ENCODE results near the gene TMEM140.
"Not testable (repeated sequence)": the region's sequence is repeated elsewhere in the genome, so short reads cannot be mapped to it uniquely, and the experiment has no call there.

The TMEM140 gene

DNA sequence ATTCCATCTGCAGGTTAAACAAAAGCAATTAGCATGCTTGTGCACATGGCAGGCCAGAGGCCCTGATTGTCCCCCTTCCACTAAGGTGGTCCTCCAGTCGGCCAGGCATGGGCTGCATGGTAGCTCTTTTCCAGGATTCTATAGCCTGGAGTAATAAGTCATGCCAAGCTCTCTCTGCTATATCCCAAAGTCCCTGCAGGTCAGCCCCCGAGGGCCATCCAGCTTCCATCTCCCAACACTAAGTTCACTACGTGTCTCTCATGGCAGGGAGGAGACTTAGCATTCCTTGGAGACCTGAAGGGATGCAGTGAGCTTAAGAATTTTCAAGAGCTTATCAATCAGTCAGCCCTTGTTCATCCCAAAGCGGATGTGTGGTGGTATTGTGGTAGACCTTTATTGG is 26.0 kb downstream of the TMEM140 start:
- DNase-seq (ENCODE audit: low read depth in 2 of 2), result not testable (repeated sequence)

DNA sequence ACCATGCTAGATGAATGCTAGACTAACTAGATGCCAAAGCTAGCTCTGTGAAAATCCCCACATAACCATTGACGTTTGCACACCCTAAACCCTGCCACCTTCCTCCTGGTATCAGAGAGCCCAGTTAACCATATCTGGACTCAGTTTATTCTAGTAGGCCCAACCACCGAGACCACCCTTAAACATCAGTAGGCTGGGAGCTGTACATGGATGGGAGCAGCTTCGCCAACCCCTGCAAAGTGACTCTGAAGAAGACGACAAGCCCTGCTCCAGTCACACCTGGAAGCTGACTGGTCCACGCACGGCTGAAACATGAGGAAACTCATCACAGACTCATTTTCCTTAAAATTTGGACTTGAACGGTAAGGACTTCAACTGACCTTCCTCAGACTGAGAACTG is 27.1 kb downstream of the TMEM140 start:
- no peak for DNase-seq (ENCODE audit: low read depth in 2 of 2)

DNA sequence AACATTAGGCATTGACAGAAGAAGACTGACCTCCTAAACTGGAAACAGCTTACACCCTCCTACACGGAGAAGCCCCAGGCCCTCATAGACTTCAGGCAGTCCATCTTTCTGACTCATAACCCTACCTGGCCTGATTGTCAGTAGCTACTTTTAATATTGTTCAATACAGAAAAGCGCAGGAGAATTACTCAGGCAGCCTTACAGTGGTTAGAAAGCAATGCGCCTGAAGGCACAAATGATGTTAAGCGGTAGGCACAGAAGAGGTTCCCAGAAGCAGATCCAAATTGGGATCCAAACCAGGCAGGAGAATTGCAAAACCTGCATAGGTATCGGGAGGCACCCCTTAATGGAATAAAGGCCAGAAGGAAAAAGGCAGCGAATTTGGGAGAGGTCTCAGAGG is 28.1 kb downstream of the TMEM140 start:
- DNase-seq (ENCODE audit: low read depth in 2 of 2), result no peak

DNA sequence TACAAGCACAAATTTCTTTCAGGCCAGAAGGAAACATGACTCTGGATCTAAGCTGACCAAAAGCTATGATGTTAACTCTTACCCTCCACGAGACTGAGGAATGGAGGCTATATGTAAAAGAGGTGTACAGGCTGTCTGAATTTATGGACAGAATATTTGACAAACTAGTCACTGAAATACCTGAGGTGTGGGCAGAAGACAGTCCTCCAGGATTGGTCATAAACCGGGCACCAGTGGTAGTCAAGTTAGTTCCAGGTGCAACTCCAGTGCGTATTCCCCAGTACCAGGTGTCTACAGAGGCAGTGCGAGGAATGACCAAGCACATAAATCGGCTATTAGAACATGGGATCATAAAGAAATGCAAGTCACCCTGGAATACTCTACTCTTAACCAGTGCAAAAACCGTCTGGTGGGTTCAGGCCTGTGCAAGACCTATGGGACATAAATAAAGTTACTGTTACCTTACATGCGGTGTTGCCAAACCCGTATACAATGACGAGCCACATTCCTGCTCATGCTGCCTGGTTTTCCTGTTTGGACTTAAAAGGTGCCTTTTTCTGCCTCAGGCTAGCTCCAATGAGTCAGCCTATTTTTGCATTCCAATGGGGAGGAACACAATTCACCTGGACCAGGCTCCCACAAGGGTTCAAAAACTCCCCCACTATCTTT is 29.3 kb downstream of the TMEM140 start:
- no peak for DNase-seq (ENCODE audit: low read depth in 2 of 2)

DNA sequence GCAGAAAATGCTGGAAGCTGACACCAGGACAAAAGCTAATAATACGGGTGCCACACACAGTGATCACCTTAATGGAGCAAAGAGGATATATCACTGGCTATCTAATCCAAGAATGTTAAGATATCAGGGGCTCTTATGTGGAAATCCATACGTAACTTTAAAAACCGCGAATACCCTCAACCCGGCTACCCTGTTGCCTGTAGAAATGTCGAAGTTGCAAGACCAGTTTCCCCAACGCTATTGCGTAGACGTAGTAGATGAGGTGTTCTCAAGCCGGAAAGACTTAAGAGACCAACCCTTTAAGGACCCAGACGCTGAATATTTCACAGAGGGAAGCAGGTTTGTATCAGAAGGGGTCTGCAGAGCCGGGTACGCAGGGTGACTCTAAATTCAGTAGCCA is 30.5 kb downstream of the TMEM140 start:
- DNase-seq (ENCODE audit: low read depth in 2 of 2), result no peak

DNA sequence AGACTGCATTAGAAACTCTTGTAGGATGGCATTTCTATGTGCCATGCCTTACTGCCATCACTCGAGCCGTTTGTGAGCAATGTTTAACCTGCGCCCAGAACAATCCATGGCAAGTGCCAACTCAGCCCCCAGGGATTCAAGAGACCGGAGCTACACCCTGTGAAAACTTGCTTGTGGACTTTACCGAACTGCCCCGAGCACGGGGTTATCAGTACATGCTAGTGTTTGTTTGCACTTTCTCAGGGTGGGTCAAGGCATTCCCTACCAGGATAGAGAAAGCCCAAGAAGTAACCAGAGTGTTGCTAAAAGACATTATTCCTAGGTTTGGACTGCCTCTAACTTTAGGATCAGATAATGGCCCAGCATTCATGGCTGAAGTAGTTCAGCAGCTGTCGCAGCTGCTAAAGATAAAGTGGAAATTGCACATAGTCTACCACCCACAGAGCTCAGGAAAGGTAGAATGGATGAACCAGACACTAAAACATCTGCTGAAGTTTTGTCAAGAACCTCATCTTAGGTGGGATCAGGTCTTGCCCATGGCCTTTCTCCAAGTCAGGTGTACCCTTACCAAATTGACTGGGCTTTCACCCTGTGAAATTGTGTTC is 31.6 kb downstream of the TMEM140 start:
- DNase-seq (ENCODE audit: low read depth in 2 of 2), result no peak

DNA sequence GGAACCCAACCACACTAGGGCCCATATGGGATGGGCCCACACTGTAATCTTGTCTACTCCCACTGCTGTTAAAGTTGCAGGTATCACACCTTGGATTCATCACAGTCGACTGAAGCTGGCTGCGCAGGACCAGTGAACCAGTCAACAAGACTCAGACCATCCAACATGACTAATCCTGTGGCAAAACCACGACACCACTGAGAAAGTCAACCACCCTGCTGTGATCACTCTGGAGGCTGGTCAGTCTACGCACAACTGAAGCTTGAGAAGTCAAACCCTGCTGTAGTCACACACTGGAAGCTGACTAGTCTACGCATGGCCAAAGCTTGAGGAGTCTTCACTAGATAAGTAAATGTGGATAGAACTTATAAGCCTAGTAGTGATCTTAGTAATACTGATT is 32.2 kb downstream of the TMEM140 start:
- no peak for DNase-seq (ENCODE audit: low read depth in 2 of 2)

DNA sequence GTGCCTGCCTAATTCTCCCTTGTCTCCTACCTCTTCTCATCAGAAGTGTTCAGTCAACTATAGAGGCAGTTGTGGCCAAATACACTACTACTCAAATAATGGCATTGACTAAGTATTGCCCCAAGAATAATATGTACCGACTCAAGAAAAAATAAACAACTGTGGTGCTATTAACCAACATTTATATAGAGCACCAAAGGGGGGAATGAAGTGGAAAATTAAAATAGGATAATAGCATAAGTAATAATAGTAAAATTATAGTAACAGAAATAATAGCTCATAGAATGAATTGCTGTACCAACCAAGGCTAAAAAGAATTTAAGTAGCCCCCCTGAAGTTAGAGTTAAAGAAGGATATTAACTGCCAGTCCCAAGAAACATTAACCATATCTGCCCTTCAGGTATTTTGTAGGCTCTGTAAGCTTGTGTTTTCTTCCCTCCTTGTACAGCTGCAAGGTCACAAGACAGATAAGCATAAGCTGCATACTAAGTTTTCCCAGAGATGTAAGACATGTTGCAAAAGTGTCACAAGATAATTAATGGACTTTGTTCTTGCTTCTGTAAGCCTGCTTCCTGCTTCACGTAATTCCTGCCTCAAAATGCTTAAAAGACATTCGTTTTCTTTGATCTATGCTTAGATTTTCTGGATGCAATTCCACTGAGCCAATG is 33.5 kb downstream of the TMEM140 start:
- DNase-seq (ENCODE audit: low read depth in 2 of 2), result no peak

DNA sequence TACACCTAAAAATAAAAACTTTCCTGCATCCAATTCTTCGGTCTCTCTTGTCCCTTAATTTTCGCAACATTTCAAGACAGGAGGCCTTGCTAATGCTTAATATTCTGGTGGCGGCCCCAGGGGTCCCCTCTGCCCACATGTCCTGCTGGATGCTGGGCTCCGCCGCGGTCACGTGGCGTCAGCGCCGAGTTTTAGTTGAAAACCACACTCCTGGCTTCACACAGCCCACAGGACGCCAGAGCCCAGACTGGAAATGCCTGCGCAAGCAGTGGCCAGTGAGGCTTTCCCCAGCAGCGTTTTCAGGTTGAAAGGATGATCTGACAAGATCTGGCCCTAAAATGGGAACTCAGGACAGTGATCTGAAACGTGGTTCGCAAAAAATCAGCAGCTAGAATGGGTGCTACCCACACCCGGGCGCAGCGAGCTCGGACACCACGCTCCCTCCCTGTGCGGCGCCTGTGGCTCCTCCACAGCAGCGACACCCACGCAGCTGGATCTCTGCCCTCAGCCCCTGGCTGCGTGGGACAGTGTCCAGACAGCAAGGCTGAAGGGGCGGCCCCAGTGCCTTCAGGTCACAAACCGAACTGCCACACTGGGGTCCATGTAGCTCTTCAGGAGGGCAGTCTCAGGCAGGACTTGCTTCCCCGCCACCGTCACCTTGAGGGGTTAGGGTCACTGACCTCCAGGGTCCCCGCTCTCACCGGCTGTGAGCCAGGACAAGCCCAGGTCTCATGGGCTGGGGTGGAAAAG is 34.2 kb downstream of the TMEM140 start:
- DNase-seq (ENCODE audit: low read depth in 2 of 2), result no peak

DNA sequence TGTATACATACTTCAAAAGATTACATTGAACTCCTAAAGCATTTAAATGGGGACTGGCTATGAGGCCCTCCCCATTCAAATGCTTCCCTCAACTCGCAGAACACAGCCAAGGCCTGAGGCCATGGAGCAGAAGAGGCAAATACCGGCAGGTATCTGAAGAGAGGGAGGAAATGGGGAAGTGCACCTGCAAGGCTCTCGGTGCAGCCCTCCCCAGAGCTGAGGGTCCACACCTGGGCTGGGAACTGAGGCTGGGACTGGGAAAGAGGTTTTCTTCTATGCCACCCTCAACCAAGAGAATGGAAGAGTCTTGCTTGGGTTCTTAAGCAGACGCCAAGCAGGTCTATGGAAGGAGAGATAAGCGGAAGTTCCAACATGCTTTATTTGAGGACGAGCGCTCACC is 35.6 kb downstream of the TMEM140 start:
- no peak for DNase-seq (ENCODE audit: low read depth in 2 of 2)

DNA sequence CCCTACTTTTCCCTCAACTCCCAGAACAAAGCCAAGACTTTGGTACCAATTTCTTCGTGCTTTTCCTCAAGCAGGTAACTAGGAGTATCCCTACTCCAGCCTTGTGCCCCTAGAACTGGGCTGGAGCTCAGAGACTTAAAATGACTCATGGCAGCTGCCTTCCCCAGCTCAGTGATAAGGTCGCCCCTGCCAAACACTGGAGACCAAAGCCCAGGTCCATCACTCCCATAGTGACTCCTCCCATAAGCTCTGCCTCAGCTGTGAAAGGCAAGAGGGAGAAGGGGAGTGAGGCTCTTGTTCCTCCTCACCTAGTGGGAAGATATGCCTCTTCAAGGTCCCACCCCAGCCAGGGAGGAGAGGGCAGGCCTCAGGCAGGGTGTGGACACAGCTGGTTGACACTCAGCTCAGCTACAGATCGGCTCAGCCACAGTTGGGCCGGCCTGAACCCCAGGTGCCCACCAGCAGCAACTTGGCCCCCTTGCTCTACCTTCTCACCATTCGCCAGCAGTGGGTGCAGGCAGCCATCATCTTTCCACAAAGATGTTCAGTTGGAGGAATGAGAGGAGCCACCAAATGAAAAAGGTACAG is 36.5 kb downstream of the TMEM140 start:
- no peak for DNase-seq (ENCODE audit: low read depth in 2 of 2)

DNA sequence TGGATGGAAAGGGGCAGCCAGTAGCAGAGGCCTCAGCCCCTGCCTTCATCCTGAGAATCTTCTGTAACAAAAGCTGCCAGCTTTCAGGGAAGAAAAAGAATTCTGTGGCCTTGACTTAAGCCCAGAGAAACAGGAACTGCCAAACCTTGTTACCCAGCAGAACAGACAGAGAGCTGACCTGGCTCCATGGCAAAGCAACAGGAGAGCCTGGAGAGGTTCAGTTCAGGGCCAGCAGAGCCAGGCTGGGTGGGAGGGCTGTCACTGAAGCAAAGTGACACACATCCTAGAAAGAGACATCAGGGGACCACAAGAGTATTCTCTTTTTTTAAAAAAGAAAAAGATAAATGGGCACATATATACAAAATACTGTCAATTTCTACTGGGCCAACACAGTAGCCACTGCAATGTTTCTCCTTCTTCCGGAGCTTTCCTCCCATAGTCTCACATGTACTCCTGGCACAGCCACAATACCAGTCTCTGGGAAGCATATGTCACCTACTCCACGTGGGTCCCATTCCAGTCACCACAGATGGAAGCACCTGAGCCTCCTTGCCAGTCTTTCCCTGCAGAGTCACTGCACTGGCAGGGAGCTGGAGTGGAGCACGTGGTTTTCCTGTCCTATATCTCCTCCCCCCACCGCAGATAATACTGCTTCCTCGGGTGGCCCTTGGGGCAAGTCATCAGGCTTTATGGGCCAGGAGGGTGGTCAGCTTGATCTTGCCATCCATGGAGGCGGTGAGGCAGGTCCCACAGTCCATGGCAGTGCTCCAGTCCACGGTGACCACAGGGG is 37.8 kb downstream of the TMEM140 start:
- no peak for DNase-seq (ENCODE audit: low read depth in 2 of 2)

DNA sequence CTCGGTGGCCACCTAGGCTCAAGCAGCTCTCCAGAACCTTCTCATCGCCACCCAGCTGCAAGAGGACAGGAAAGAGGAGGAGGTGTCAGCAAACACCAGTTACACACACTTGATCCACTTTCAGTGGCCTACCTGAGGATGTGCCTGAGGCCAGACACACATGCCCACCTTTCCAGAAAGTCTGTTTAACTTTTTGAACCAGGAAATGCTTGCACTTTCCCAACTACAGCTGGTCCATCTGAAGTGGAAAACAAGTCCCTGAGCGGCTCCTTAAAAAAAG is 38.3 kb downstream of the TMEM140 start:
- no peak for DNase-seq (ENCODE audit: low read depth in 2 of 2)

DNA sequence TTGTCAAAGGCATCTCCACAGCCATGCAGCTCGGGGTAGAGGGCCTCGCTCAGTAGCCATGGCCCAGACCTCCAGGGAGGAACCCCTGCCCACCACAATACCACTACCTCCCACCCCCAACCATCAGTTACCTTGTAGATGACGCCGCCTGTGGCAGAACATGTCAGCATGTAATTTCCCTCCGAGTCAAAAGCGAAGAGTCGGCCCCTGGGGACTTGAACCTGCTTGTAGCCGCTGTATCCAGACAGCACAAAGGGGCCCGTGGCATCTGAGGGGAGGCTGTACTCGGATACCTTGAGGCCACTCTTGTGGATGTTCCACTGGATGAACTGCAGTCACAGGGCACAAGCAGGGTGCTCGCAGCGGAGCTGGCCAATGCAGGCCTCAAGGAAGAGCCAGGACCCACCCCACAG is 39.0 kb downstream of the TMEM140 start:
- no peak for DNase-seq (ENCODE audit: low read depth in 2 of 2)

DNA sequence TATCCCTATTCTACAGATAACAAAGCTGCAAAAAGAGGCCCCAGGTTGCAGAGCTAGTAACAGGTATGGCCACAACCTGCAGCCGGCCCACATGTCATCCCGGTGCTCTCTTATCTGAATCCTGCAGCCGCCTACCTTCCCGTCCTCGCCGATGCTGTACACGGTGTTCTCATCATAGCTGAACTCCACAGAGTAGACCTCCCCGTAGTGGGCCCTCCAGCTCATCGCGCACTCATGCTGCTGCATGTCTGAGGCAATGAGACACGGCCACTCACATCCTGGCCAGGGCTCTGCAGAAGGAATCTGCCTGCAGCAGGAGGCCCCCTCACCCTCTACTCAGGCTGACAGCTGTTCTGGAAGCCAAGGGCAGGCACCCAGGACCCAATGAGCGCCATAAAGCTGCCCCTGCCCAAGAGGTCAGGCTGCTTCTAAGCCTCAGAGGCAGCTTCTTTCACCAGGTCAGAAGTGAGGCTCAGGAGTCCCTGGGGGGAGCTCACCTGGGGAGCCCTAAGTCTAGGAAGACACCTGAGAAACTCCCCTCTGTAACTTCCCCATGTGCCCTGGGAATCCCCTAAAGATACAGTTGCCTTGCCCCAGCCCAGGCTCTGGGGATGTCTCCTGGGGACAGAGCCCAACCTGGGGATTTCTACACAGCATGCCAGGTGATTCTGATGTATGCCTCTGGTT is 40.6 kb downstream of the TMEM140 start:
- DNase-seq (ENCODE audit: low read depth in 2 of 2), result no peak

DNA sequence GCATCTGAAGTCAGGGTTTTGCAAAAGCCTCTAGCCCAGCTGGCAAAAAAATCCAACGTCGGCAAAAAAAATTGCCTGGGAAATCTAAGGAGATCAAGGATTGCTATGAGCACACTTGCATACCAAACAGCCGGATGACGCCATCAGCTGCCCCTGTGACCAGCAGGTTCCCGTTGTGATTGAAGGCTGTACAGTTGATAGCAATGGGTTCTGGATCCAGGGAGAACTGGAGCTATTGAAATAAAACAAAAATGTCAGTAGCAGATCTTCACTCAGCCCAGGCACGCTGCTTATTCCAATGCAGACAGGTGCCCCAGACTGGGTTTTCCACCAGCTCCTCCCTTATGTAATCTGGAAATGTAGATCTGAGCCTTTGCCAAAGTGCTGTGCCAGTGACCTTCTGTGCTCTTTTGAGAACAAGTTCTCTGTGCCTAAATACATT is 41.4 kb downstream of the TMEM140 start:
- no peak for DNase-seq (ENCODE audit: low read depth in 2 of 2)

DNA sequence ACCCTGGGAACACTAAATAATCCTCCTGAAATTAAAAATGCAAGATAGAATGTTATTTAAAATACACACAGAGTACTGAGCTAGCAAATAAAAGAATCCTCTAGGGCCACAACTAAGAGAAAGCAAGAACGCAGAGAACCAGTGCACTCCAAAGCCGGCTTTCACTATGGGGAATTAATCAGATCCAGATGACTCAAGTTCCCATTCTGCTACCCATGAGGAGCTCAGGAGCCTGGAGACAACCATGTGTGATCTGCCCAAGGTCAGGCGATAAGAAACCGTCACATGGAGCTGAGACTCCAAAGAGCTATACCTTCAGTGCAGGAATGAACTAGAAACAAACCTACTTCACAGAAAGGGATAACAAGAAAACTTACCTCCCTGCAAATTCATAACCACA is 42.1 kb downstream of the TMEM140 start:
- DNase-seq (ENCODE audit: low read depth in 2 of 2), result peak; percentile 57 to 60

DNA sequence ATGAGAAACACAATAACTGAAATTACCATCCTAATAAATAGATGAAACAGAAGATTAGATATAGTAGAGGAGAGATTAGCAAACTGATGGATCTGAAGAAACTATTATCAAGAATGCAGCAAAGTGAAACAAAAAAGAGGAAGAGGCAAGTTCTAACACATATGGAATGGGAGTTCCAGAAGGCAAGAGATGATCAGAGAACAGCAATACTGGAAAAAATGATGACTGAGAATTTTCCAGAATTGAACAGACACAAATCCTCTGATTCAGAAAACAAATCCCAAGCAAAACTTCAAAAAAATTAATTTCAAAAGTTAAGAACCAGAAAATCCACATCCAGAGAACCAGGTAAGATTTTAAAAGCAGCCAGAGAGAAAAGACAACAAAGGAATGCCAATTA is 42.8 kb downstream of the TMEM140 start:
- DNase-seq (ENCODE audit: low read depth in 2 of 2), result no peak

DNA sequence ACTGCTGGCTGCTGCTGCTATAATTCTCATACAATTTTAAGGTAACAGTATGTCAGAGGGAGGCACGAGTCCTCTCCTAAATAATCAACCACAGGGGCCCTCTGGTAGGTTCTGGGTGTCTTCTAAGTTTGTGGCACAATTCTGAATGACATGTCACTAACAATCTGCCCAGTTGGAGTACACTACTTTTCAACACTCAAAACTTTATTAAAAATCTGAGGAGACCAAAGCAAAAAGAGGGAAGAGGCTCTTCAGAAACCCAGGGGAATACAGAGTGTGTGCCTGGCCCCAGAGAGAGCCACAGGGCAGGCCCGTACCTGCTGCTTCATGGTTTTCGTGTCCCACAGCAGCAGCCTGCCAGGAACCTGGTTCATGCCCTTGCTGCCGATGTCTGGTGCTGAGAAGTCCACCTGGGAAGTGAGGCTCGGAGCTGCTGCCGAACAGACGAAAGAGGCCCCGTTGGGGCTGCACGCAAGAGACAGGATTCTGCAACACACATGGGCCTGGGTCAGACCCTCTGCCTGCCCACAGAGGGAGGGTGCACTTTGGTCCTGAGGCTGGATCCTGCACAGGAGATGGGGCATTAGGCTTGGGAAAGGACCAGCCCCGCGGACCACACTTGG is 45.2 kb downstream of the TMEM140 start:
- DNase-seq (ENCODE audit: low read depth in 2 of 2), result no peak

DNA sequence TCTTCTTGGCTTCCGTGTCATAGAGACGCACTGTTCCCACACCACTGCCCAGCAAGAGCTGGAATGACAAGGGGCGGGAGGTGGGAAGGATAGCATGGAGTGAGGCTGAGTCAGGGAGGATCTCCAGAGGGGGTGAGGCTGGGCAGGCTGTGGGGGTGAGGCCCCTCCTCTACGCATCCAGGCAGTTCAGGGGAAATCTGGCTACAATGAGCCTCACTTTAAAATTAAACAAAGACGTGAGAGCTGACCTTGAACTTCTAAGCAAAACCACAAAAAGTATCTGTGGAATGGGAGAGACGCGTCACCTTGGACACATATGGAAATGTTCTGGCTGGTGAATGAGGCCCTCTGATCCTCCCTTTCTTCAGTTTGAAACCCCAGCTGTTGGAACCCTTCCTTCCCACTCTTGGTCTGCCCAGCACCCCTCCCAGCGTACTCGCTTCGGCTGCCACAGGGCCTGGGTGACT is 45.8 kb downstream of the TMEM140 start:
- peak; percentile 92 to 94 for DNase-seq (ENCODE audit: low read depth in 2 of 2)
